GM12878 (cell line): ENCODE measurements around the gene CNTN4. TPM values are rescaled to one million over a fixed set of nuclear protein-coding genes. Genes with fewer than 3 reads are reported as not detected.

Source experiments
- ATAC-seq: fragments of 200-7000 bp; cut with Tn5 transposase; 3 replicates; pipeline ENCODE4 v1.9.1; 2020; ENCODE audit warnings: mild to moderate bottlenecking, moderate library complexity
- BruUV-seq: library from RNA; stranded (reverse); fragments of 400-500 nt; replicated peaks from 2 replicates; lab custom pipeline; 2021; lab: Mats Ljungman, UMichigan
- CTCF ChIA-PET: fragments of 300-600 bp; sonication (Branson Sonifier 250); formaldehyde crosslinking; extraction: SDS; loops from one replicate; lab custom pipeline; 2021; ENCODE audit warnings: inconsistent platforms; lab: Yijun Ruan, JAX
- POLR2A ChIA-PET: fragments of 350-600 bp; formaldehyde crosslinking; extraction: SDS; loops from one replicate; lab custom pipeline; 2021; ENCODE audit warnings: inconsistent platforms; lab: Charles Lee
- RAD21 ChIA-PET: fragments of 300-600 bp; sonication (Branson Sonifier 250); formaldehyde crosslinking; loops from one replicate; lab custom pipeline; 2023; ENCODE audit warnings: antibody characterized with exemption; ENCODE audit not compliant: unreplicated experiment; lab: Charles Lee
- SMC1A ChIA-PET: fragments of 300-600 bp; sonication (Branson Sonifier 250); formaldehyde crosslinking; loops from one replicate; lab custom pipeline; 2023; ENCODE audit not compliant: unreplicated experiment, uncharacterized antibody; lab: Charles Lee
- DNase-seq: peaks from one replicate; pipeline ENCODE4 v3.0.0-alpha.2; 2011; ENCODE audit warnings: low read depth, low spot score
- FAIRE-seq: peaks from 3 replicates; lab custom pipeline; 2011; peaks lifted over from hg19 to GRCh38; lab: Jason Lieb, UNC
- H2AFZ ChIP-seq: 2 replicates; pipeline ENCODE4 v1.6.0; 2011; ENCODE audit warnings: low read depth, low read length, control low read depth; ENCODE audit not compliant: control insufficient read depth
- H3K27ac ChIP-seq: 2 replicates; pipeline ENCODE4 v1.5.1; 2011; ENCODE audit warnings: control low read depth; ENCODE audit not compliant: control insufficient read depth, insufficient read depth
- H3K27me3 ChIP-seq, 2 experiments: replicated peaks in 1 of 2; 2 replicates each; pipeline versions ENCODE4 v1.6.0 to v1.6.1; 2011; ENCODE audit warnings: low read length in 1 of 2; ENCODE audit not compliant: control insufficient read depth in 2 of 2, insufficient read depth in 2 of 2
- H3K36me3 ChIP-seq, 2 experiments: 2 replicates each; pipeline ENCODE4 v1.5.1; 2011; ENCODE audit warnings: low read length in 1 of 2; ENCODE audit not compliant: control insufficient read depth in 2 of 2, insufficient read depth in 2 of 2
- H3K4me1 ChIP-seq: 2 replicates; pipeline ENCODE4 v1.6.1; 2011; ENCODE audit warnings: mild to moderate bottlenecking, low read length, moderate library complexity, mixed read lengths; ENCODE audit not compliant: control insufficient read depth, insufficient read depth
- H3K4me2 ChIP-seq: 2 replicates; pipeline ENCODE4 v1.6.0; 2011; ENCODE audit warnings: control low read depth; ENCODE audit not compliant: control insufficient read depth, insufficient read depth
- H3K4me3 ChIP-seq: fragments of 200-600 bp; sonication (generic); 2 replicates; pipeline ENCODE4 v1.5.1; 2016
- H3K79me2 ChIP-seq: 2 replicates; pipeline ENCODE4 v1.6.0; 2011; ENCODE audit warnings: low read length; ENCODE audit not compliant: control insufficient read depth, insufficient read depth
- H3K9ac ChIP-seq: 2 replicates; pipeline ENCODE4 v1.8.0; 2011; ENCODE audit warnings: low read length, control low read depth, mixed read lengths; ENCODE audit not compliant: control insufficient read depth, insufficient read depth
- H3K9me3 ChIP-seq: replicated peaks from 3 replicates; pipeline ENCODE4 v1.5.1; 2011; ENCODE audit warnings: mild to moderate bottlenecking, low read length; ENCODE audit not compliant: control insufficient read depth, insufficient read depth
- H4K20me1 ChIP-seq: 2 replicates; pipeline ENCODE4 v1.6.0; 2011; ENCODE audit not compliant: control insufficient read depth, insufficient read depth
- NFIC ChIP-seq: IDR thresholded peaks from 2 replicates; pipeline ENCODE4 v1.6.1; 2012; ENCODE audit warnings: low read depth, mild to moderate bottlenecking, inconsistent platforms, low read length, moderate library complexity
- POU2F2 ChIP-seq: IDR thresholded peaks from 3 replicates; pipeline ENCODE4 v1.6.1; 2011; ENCODE audit warnings: low read depth, mild to moderate bottlenecking, low read length, borderline replicate concordance
- SIX5 ChIP-seq: IDR thresholded peaks from 2 replicates; pipeline ENCODE4 v1.6.1; 2011; ENCODE audit warnings: mild to moderate bottlenecking, low read depth, low read length, moderate library complexity; ENCODE audit not compliant: severe bottlenecking
- ZNF207 ChIP-seq: fragments of 450-650 bp; IDR thresholded peaks from 2 replicates; pipeline ENCODE4 v1.6.1; 2014; ENCODE audit warnings: antibody characterized with exemption, mild to moderate bottlenecking, borderline replicate concordance
- ZNF24 ChIP-seq: fragments of 450-650 bp; IDR thresholded peaks from 2 replicates; pipeline ENCODE4 v1.6.1; 2017; ENCODE audit warnings: antibody characterized with exemption, mild to moderate bottlenecking
- WGBS: methylation state at CpG from one replicate; pipeline ENCODE4 v1.1.6; 2016; ENCODE audit warnings: low lambda C conversion rate; ENCODE audit not compliant: insufficient replicate concordance, insufficient coverage; ENCODE audit errors: missing lambda C conversion rate; 5-methylcytosine and 5-hydroxymethylcytosine counted together
- in situ Hi-C: fragments of 300-500 bp; cut with MboI; formaldehyde crosslinking; loops from 9 replicates; pipeline ENCODE4 v1.14.3; 2018; ENCODE audit warnings: mixed read lengths
- intact Hi-C: fragments of 100-400 bp; cut with micrococcal nuclease; formaldehyde crosslinking; loops from one replicate; pipeline ENCODE4 v1.14.2; 2022; ENCODE audit not compliant: unreplicated experiment
- polyA plus RNA-seq, 11 experiments: library from polyadenylated mRNA; depleted of rRNA in 4 of 11; unstranded in 6 of 11; stranded (reverse) in 5 of 11; fragments of >200 nt; fragmentation: Nextera tagmentation in 4 of 11; fragmentation: Illumina TruSeq in 1 of 11; extraction: Ambion mirVana in 4 of 11; extraction: Trizol in 1 of 11; gene quantifications; 1 replicate in 1 of 11; 2 replicates in 10 of 11; pipeline versions ENCODE4 v1.2.1 to v1.2.3, GENCODE V29; 2011 to 2016; ENCODE audit warnings: inconsistent platforms in 2 of 11, missing spikeins in 2 of 11, low read depth in 1 of 11
- total RNA-seq, 4 experiments: library from RNA; depleted of rRNA in 3 of 4; stranded (reverse); fragments of >200 nt in 3 of 4; fragmentation: Illumina TruSeq in 1 of 4; extraction: Trizol in 1 of 4; gene quantifications; 2 replicates each; pipeline versions ENCODE4 v1.2.1 to v1.2.3, GENCODE V29; 2013 to 2021

Gene CNTN4
- total and polyA plus RNA-seq, 10 of the 15 experiments (the other 5 are each of a cell fraction or from before 2014, with no cell fraction given) = 0.05 to 0.43 (median 0.15) TPM; not detected in 1

DNA sequence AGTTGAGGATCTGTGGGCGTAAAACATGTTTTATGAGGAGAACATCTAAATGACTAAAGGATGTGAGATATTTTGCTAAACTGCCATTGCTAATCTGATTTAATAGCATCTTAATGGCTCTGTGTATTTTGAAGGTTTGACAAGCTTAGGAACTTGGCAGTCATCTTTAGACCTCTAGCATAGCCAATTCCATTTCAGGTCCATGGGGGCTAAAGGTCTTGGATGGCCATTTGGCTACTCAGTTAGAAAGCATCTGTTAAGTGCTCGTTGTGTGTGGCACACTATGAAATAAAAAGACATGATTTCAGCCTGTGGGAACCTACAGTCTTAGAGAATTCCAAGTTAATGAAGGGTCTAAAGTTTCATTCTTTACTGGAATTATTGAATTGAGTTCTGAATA lies 775.3 kb downstream of the CNTN4 start:
- no peak for DNase-seq
- no peak for ATAC-seq
- ChIA-PET SMC1A (no interaction called here), CTCF (no interaction called here)
- Histone ChIP-seq H3K36me3 (no peaks in the 10 kb centered on the region), H4K20me1 (no peaks in the 10 kb centered on the region), H3K4me2 (no peak overlapping the region)
- TF ChIP-seq ZNF207 = no peak
- TF ChIP-seq ZNF24 = no peak
- no peak for TF ChIP-seq NFIC
- no peak for TF ChIP-seq SIX5
- TF ChIP-seq, all 136 proteins: peak for 0
- no TSS peak for BruUV-seq
- Histone ChIP-seq H3K79me2 (no peaks in the 10 kb centered on the region), H3K27me3 (no peaks in the 10 kb centered on the region), H2AFZ (no peak overlapping the region), H3K9ac (no peak overlapping the region), H3K9me3 (no peaks in the 10 kb centered on the region), H3K4me1 (no peaks in the 10 kb centered on the region), H3K4me3 (no peak overlapping the region), H3K27ac (no peak overlapping the region)
- POLR2A ChIA-PET = no interaction called here
- RAD21 ChIA-PET = no interaction called here
- in situ Hi-C loops = no loop called here
- FAIRE-seq = no peak
- WGBS = 52% methylated on average over 2 of the region's 2 CpGs
- intact Hi-C loops = no loop called here

DNA sequence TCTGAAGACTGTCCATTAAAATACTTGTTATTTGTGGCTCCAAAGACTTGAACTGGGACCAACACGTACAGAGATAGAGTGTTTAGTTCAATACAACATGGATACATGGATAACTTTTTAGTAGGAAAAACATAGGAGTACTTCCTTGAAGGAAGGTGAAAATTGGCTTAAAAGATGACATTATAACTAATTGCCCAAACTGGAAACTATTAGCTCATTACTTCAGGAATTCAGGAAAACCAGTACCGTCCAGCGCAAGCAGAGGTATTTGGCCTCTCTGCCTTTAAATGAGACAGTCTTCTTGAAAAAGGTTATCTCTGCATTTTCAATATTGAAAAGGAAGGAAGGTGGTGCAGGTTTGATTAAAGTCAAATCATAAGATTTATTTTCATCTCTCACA lies 777.0 kb downstream of the CNTN4 start:
- no peak for ATAC-seq
- WGBS = 86% methylated on average over 3 of the region's 3 CpGs
- in situ Hi-C loops (no loop called here), intact Hi-C loops (no loop called here)
- Histone ChIP-seq H3K27ac (no peak overlapping the region), H3K4me2 (no peak overlapping the region), H3K27me3 (no peaks in the 10 kb centered on the region), H3K4me1 (no peaks in the 10 kb centered on the region), H3K36me3 (no peaks in the 10 kb centered on the region), H4K20me1 (no peaks in the 10 kb centered on the region), H3K9ac (no peak overlapping the region), H3K79me2 (no peaks in the 10 kb centered on the region), H2AFZ (no peak overlapping the region), H3K4me3 (no peak overlapping the region), H3K9me3 (no peaks in the 10 kb centered on the region)
- ChIA-PET RAD21 (no interaction called here), SMC1A (no interaction called here), CTCF (no interaction called here), POLR2A (no interaction called here)
- no TSS peak for BruUV-seq
- no peak for FAIRE-seq
- TF ChIP-seq POU2F2 = no peak
- no peak for DNase-seq
